ENCODE data around the gene SKOR2.
A peak's percentile ranks its signal among the peaks of the same experiment; 100 is the strongest.

SKOR2 gene, protein sequence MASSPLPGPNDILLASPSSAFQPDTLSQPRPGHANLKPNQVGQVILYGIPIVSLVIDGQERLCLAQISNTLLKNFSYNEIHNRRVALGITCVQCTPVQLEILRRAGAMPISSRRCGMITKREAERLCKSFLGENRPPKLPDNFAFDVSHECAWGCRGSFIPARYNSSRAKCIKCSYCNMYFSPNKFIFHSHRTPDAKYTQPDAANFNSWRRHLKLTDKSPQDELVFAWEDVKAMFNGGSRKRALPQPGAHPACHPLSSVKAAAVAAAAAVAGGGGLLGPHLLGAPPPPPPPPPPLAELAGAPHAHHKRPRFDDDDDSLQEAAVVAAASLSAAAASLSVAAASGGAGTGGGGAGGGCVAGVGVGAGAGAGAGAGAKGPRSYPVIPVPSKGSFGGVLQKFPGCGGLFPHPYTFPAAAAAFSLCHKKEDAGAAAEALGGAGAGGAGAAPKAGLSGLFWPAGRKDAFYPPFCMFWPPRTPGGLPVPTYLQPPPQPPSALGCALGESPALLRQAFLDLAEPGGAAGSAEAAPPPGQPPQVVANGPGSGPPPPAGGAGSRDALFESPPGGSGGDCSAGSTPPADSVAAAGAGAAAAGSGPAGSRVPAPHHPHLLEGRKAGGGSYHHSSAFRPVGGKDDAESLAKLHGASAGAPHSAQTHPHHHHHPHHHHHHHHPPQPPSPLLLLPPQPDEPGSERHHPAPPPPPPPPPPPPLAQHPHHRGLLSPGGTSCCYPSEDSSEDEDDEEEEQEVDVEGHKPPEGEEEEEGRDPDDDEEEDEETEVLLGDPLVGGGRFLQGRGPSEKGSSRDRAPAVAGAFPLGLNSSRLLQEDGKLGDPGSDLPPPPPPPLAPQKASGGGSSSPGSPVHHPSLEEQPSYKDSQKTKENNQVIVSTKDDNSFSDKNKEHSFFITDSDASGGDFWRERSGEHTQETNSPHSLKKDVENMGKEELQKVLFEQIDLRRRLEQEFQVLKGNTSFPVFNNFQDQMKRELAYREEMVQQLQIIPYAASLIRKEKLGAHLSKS

DNA sequence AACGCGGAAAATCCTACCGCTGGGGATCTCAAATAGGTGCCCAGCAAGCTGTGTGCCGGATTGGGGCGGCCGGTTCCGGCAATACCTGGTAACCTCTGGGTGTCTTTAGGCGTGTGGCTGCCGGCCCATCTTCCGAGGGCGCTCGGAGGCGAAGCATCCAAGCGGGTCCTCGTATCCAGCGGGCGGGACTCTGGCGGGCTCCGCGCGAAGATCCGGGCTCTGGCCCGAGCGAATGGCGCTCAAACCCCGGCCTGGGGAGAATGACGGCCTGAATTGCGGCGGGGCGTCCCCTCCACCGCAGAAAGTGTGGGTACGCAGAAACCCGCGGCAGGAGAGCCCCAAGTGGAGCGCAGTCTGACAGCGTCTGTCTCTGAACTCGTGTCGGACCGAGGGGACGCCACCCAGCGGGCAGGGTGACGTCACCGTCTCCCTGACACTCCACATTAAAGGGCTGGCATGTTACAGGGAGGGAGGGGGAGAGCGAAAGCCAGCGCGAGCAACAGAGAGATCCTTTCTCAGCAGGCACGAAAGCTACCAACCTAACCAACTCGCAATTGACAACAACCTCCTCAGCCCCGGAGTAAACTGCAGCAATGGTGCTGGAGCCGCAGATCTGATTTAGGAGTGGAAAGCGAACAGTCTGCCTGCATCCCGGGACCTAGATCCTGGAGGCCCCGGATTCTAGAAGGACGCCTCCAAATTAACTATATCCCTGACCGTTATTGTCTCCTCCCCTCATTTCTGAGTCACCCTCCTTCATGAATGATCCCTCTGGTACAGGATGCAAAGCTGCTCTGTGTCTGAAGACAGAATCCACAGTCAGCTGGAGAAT lies at the start of gene SKOR2:
Gene SKOR2, minus strand, starts transcription at position 372 of the 832 bp plus-strand sequence. CDS start 2,477 bp downstream, outside the sequence.
- FAIRE-seq = no peak

DNA sequence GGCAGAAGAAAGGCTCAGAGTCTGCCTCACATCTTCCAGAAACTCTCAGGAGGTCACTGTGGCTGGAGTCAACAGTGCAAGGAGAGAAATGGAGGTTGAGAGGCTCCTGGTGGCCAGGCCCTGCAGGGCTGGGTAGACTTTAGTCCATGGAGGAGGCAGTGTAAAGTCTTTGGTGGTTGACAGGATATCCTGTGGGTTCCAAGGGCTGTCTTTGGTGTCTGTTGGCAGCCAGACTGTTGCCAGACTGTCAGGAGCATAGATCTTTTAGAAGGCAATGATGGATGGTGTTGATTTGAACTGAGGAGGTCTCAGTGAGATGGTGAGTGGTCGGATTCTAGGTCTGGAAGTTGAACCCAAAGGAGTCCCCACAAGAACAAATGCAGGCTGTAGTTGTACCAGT lies 45.0 kb upstream of the SKOR2 start:
- FAIRE-seq = no peak

DNA sequence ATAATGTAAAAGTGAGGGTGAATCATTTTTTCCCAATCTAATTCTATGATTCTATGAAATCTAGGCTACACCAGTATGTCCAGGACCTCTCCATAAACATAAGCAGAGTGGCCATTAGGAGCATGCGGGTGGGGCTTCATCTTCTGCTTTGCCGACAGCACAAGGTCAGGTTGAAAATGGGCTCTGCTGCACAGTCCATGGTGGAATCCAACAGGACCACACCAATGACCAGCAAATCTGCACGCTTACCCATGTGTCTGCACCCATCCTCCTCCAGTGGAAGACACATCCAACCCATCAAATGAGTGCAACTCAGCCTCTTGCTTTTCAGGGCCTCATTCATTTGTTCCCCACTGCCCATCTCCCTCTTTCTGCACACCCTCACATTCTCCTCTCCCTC lies 43.3 kb upstream of the SKOR2 start:
- FAIRE-seq = no peak

DNA sequence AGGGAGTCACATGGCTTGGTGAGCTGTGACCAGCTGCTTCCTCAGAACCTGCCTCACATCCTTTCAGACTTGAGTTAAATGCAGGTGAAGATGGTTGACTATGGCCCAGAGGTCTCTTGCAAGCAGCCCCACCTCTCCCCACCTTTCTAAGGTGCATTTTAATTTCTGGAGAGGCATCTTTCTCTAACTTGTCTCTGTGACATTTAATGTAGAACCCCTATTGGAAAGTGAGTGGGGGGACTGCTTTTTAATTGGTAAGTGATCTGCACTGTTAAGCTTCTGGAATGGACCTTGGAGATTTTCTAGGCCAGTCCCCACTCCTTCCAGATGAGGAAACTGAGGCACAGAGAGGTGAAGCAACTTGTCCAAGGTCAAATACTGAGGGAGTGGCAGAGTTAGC lies 37.3 kb upstream of the SKOR2 start:
- FAIRE-seq = no peak

DNA sequence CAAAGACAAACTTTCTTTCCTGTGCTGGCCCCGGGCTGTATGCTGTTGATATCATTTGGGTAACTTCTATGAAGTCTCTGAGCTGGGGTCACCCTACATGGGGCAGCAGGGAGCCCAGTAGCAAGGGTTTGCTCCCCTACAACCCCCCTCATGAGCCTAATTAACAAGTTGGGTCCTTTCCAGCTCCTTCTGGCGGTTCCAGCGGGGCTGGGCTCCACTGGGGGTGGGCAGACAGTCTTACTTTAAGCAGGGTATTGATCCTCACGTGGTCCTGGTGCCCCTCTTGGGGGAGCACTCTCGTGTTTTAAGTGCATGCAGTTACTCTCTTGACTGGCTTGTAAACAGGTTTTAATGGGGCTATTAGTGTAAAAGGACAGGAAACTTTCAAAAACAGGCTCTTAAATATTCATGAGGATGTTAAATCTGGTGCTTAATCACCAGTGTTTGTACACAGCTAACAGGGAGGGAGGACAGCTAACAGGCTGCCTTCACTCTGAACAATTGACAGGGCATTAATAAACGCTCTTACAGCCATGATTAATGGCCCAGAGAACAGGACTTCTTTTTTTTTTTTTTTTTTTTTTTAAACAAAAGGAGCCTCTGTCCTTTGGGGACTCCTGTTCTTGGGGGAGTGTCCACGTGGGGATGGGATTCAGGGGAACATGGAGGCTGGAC lies 36.6 kb upstream of the SKOR2 start:
- no peak for FAIRE-seq

DNA sequence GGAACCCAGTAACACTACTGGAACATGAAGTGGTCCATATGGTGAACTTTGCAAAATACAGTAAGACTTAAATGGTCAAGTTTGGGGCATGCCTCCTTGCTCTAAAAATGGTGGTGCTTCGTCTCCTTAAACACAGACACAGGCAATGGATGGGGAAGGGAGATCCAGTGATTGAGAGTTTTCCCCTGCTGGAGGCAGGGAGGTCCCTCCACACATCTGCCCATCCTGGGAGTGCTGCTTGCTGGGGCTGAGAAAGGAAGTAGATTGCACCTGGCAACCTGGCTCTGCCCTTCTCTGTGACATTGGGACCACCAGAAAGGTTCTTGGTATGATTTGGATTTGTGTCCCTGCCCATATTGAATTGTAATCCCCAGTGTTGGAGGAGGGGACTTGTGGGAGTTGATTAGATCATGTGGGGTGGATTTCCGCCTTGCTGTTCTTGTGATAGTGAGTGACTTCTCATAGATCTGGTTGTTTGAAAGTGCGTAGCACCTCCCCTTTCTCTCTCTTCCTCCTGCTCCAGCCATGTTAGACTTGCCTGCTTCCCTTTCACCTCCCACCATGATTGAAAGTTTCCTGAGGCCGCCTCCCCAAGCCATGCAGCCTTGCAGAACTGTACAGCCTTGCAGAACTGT lies 35.4 kb upstream of the SKOR2 start:
- FAIRE-seq = no peak

DNA sequence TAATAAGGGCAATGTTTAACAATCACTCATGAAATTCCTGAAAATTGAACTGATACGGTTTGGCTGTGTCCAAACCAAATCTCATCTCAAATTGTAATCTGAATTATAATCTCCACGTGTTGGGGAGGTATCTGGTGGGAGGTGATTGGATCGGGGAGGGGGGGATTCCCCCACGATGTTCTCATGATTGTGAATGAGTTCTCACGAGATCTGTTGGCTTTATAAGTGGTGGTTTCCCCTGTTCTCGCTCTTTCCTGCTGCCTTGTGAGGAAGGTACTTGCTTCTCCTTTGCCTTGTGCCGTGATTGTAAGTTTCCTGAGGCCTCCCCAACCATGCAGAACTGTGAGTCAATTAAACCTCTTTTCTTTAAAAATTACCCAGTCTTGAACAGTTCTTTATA lies 34.0 kb upstream of the SKOR2 start:
- no peak for FAIRE-seq

DNA sequence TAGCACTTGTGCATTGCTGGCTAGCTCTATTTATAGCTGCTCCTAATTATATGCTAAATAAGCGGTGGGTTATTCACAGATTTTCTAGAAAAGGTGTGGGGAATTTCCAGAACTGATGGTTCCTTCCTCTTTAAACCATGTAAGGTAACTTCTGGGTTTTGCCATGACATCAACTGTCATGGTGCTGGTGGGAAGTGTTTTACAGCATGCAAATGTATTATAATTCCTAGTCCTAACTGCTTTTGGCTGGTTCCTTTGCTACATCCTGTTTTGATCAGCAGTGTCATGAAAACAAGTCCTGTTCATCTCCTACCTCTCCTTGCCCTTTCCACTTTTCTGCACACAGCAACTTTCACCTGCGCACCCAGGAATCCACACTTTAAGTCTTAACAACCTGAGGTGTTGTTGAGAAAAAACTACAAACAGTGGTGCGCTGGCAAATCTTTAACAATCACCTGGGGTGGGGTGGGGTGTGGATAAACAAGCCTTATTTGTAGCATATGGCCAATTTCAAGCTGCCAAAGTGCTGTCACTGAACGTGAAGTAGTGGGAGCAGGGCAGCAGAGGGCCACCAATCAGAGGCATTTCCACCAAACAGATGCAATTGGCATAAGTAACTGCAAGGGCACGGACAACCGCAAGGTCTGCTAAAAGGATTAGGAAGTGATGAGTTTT lies 33.4 kb upstream of the SKOR2 start:
- FAIRE-seq = no peak

DNA sequence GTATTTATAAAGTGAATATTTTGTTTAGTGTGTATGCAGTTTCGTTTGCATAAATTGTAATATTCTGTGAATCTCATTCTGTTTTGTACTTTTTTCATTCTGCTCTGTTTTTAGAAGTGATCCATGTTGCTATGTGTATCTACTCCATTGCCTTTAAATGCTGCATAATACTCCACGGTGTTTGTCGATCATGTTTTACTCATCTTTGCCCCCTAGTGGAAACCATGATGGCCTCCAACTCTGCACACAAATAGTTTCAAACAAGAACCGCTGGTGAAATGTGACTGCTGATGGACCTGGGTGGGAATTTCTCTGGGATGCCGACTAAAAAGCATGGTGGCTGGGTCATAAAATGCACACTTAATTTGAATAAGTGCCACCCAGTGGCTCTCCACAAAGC lies 32.0 kb upstream of the SKOR2 start:
- peak; percentile 44 for FAIRE-seq

DNA sequence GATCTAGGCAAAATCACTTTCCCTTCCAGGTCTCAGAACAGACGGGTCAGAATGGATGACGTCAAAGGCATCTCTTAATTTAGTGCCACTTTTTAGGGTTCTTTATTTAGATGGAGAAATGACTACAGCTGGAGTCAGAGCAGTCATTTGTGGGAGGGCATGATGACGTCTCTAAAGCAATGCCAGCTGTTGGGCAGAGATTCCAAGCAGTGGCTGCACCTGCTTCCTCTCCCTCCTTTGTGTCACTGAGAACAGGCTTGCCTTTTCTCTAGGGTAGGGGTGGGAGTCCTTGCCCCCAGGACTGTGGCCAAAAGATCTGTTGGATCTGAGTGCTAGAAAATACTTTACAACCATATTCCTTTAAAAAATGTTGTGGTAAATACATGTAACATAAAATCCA lies 28.7 kb upstream of the SKOR2 start:
- no peak for FAIRE-seq

DNA sequence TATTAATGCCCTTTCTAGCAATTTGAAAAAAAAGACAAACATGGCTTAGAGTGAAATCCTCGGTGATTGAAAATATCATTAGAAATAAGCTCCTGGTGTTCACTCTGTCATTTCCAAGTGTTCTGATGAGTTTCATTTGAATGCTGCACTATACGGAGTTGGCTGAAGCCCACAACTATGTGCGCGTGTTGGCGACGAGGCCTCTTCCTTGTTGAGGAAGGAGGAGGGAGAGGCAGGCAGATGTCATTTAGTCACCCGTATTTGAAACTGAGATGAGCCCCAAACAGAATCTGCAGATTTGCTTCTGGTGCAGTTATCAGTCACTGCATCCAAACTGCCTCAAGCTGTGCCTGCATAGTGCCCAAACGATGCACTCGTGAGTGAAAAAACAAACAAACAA lies 23.5 kb upstream of the SKOR2 start:
- FAIRE-seq = no peak

DNA sequence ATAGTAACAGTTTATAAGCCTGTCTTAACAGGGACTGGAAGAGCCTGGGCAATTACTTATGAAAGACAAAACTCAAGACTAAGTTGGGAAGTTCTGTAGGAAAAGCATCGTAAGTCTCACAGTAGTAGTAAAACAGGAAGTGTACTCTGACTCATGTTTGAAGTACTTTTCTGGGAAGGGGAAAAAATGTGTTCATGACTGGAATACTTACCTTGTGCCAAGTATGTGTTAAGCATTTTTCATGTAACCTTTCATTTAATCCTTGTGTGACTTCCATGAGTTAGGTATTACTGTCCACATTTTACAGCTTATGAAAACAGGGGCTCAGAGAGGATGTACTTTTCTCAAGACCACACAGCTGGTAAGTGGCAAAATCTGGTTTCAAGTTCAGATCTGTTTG lies 13.7 kb upstream of the SKOR2 start:
- FAIRE-seq = no peak

DNA sequence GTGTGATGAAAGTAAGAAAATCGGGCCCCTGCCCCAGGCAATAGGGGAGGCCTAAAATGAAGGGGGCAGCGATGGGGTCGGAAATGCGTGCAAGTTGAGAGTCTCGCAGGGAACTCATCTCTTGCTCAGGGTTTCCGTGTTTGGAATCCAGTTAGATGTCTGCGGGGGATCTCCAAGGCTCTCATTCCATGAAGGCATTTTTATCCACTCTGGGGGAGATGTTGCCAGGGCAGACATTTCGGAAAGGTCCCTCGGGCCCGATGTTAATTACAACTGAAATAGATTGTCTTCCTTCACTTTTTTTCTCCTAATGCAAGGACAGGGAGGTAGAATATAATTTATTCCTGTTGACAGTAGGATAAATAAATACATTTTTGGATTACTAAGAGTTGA lies 12.8 kb upstream of the SKOR2 start:
- no peak for FAIRE-seq

DNA sequence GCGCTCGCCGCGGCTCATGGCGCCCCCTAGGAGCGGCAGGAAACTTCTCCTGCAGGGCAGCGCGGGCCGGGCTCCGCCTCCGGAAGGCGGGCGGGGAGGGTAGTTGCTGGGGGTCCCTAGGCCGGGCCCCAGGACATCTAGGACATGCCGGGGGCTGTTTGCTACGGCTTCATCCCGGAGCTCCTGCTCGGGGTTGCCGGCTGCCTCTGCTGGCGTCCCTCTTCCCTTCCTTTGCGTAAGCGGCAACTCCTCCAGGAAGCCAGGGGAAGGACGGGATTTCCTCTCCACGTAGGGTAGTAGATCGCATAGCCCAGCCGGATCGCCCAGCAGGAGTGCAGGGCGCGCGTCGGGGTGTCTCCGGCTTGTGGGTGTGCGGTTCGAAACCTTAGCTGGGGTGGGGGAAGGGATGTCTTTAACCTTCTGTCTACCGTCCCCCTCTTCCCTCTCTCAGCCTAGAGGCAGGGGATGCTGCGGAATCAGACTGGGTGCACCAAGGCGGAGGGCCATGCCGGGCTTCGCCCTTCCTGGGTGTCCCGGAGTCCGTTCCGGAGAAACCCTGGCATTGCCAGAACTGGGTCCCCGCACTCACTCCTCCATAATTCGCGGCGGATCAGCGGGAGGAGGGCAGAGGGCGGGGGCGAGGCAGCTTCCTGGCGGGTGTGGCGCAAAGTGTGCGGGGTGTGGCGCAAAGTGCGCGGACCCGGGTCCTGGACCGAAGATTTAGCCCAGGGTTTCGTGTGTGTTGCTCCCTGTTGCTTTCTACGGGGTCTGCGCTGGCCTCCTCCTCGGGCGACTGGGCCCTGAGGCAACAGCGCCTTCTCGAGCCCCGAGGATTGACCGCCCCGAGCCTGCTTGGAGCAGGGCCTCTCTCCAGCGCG lies 12.2 kb upstream of the SKOR2 start:
- FAIRE-seq = no peak

DNA sequence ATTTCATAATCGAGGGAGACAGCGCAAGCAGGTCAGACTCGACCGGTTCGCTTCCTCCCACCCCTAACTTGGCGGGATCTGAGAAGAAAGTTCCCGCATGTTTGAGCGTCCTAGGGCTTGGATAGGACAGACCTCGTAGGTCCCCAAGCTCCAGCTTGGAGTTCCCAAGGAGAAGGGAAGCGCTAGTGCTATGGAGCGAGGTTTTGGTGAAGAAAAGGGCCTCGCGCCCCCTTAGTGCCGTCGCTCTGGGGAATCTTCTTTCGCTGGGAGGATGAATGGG lies 11.6 kb upstream of the SKOR2 start:
- FAIRE-seq = no peak

DNA sequence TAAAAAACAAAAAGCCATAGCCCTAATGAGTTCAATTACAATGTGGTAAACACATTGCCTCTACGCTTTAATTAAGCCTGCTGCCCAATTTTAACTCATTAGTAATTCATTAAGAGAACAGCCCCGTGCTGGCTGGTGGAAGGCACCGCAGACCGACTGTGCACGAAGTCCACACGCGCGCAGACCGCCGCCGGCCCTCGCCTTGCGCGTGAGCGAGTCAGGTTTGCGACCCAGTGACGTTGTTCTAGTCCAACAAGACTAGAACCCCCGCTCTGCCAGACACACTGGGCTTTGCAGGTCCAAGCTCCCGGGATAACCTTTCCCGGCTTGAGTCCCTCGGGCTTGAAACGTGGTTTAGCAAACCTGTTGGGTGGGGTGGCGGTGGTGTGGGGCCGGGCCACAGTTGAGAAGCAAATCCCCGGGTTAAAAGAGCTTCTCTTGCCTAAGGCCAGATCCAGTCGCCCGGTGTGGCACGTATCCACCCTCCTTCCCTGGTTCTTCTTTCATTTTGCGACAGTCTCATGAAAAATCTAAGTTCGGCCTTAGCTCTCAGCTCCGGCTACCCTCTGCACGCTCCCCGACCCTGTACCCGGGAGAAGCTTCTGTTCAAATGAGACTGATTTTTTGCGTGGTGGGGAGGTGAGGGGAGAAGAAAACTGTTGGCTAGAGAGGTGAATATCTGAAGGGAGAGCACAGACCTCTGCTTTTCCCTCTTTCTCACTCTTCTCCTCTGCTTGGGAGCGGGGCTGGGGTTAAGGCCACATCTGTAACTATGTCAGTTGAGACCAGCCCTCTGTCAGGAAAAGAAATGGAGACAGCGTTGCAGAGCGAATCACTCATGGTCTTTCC lies 11.1 kb upstream of the SKOR2 start:
- no peak for FAIRE-seq

DNA sequence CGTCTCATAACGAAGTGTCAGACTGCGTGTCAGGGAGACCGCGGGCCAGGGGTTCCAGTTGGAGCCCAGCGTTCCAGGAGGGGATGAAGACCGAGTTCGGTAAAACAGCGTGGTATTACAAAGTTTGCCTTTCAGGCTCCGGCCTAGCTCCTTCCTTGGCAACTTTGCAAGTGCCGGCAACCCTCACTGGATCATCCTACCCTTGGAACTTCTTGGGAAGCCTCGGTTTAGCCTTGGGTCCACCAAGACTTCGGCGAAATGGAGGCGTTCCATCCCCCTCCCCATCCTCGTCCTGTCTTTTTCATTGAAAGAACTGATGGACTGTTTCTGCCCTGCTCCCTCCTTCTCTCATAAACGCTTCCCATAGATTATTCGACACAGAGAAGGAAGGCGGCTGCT lies 10.4 kb upstream of the SKOR2 start:
- no peak for FAIRE-seq

DNA sequence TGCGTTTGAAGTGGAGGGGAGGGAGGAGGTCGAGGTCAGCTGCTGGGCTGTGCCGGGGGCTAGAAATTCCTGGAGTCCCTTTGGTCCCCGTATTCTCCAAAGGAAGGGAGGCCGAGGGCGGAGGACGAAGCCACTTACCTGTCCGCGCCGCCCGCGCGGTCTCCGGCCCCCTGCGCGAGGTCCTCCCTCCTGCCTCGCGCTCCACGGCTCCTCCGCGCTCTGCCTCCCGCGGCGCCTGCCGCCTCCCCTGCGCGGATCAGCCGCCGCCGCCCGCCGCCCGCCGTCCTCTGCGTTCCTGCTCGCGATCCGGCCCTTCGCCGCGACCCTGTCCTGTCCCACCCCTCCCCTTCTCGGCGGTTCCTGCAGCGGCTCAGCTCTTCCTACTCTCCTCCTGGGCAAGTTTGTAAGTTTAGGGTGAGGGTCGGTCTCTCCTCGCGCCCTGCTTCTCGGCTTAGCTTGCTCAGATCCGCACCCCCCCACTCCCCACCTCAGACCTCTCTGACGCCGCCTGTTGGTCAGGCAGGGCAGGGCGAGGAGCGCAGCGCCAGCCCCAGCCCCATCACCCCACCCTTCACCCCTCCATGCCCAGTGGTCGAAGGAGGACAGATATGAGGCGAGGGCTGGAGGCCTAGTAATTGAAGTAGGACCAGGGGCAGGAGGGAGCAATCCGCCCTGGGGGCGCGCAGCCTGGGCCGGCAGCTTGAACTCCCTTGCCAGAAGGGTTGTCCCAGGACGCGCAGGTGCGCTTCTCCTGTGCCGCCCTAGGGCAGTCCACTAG lies 9.7 kb upstream of the SKOR2 start:
- FAIRE-seq = no peak
